HEK293 (cell line): Measurements from ENCODE around the gene PLEKHA6.

Experiments used
- CTCF ChIA-PET: fragments of 350-600 bp; formaldehyde crosslinking; extraction: SDS; loops from one replicate; lab custom pipeline; 2021; ENCODE audit warnings: antibody characterized with exemption; lab: Yijun Ruan, JAX
- POLR2A ChIA-PET: fragments of 300-600 bp; formaldehyde crosslinking; extraction: SDS; loops from one replicate; lab custom pipeline; 2020; ENCODE audit warnings: antibody characterized with exemption, inconsistent platforms; lab: Yijun Ruan, JAX
- H3K27ac ChIP-seq: fragments of 200-500 bp; sonication (Bioruptor generic); 2 replicates; pipeline ENCODE4 v1.5.1; 2014; ENCODE audit warnings: low read depth, low read length, control low read depth, inconsistent platforms; ENCODE audit errors: extremely low read depth
- H3K36me3 ChIP-seq, 2 experiments: fragments of 200-500 bp in 1 of 2; sonication (Bioruptor generic) in 1 of 2; 1 replicate in 1 of 2; 2 replicates in 1 of 2; pipeline ENCODE4 v1.5.1; 2014 to 2017; ENCODE audit warnings: inconsistent platforms in 2 of 2, low read length in 2 of 2; ENCODE audit not compliant: control insufficient read depth in 2 of 2, insufficient read depth in 1 of 2
- H3K4me1 ChIP-seq: fragments of 200-500 bp; sonication (Bioruptor generic); 2 replicates; pipeline ENCODE4 v1.5.1; 2014; ENCODE audit warnings: mild to moderate bottlenecking, low read length, inconsistent platforms; ENCODE audit not compliant: control insufficient read depth, insufficient read depth
- H3K4me3 ChIP-seq: 2 replicates; pipeline ENCODE4 v1.5.1; 2011; ENCODE audit warnings: low read depth, mild to moderate bottlenecking, control low read depth, low read length, moderate library complexity
- H3K9me3 ChIP-seq: fragments of 200-500 bp; sonication (Bioruptor generic); 2 replicates; pipeline ENCODE4 v1.5.1; 2014; ENCODE audit warnings: low read depth, low read length, inconsistent platforms; ENCODE audit not compliant: control insufficient read depth, insufficient read depth
- ELK4 ChIP-seq: IDR thresholded peaks from 2 replicates; pipeline ENCODE4 v1.6.1; 2011; ENCODE audit warnings: mild to moderate bottlenecking, low read depth, low read length, borderline replicate concordance
- FEZF1 ChIP-seq: fragments of 450-650 bp; formaldehyde crosslinking; IDR thresholded peaks from 2 replicates; pipeline ENCODE4 v1.5.1; 2016; ENCODE audit warnings: missing biosample characterization, missing genetic modification characterization
- GLIS1 ChIP-seq: fragments of 450-650 bp; formaldehyde crosslinking; IDR thresholded peaks from 2 replicates; pipeline ENCODE4 v1.5.1; 2016; ENCODE audit warnings: missing biosample characterization, missing genetic modification characterization
- KLF16 ChIP-seq: fragments of 450-650 bp; formaldehyde crosslinking; IDR thresholded peaks from 2 replicates; pipeline ENCODE4 v1.5.1; 2017; ENCODE audit warnings: missing biosample characterization, missing genetic modification characterization
- TRIM28 ChIP-seq: IDR thresholded peaks from 2 replicates; pipeline ENCODE4 v1.6.1; 2011; ENCODE audit warnings: low read length, control low read depth, borderline replicate concordance
- ZBTB10 ChIP-seq: fragments of 450-650 bp; formaldehyde crosslinking; IDR thresholded peaks from 2 replicates; pipeline ENCODE4 v1.5.1; 2016; ENCODE audit warnings: missing biosample characterization, missing genetic modification characterization
- ZBTB44 ChIP-seq: fragments of 450-650 bp; IDR thresholded peaks from 2 replicates; pipeline ENCODE4 v1.5.1; 2018; ENCODE audit warnings: missing biosample characterization, mild to moderate bottlenecking, missing genetic modification characterization
- ZBTB8A ChIP-seq: fragments of 450-650 bp; formaldehyde crosslinking; IDR thresholded peaks from 2 replicates; pipeline ENCODE4 v1.5.1; 2016; ENCODE audit warnings: missing biosample characterization, missing genetic modification characterization
- ZIC2 ChIP-seq: fragments of 450-650 bp; formaldehyde crosslinking; IDR thresholded peaks from 2 replicates; pipeline ENCODE4 v1.5.1; 2016; ENCODE audit warnings: missing biosample characterization, missing genetic modification characterization
- ZNF18 ChIP-seq: fragments of 450-650 bp; formaldehyde crosslinking; IDR thresholded peaks from 2 replicates; pipeline ENCODE4 v1.5.1; 2016; ENCODE audit warnings: missing biosample characterization, missing genetic modification characterization
- ZNF23 ChIP-seq: fragments of 450-650 bp; formaldehyde crosslinking; IDR thresholded peaks from 2 replicates; pipeline ENCODE4 v1.5.1; 2016; ENCODE audit warnings: missing biosample characterization, missing genetic modification characterization, borderline replicate concordance
- ZNF26 ChIP-seq: fragments of 450-650 bp; formaldehyde crosslinking; IDR thresholded peaks from 2 replicates; pipeline ENCODE4 v1.5.1; 2016; ENCODE audit warnings: missing biosample characterization, missing genetic modification characterization
- ZNF350 ChIP-seq: fragments of 450-650 bp; formaldehyde crosslinking; IDR thresholded peaks from 2 replicates; pipeline ENCODE4 v1.5.0; 2017; ENCODE audit warnings: missing biosample characterization, mild to moderate bottlenecking, missing genetic modification characterization
- ZNF426 ChIP-seq: fragments of 450-650 bp; formaldehyde crosslinking; IDR thresholded peaks from 2 replicates; pipeline ENCODE4 v1.5.1; 2017; ENCODE audit warnings: missing biosample characterization, missing genetic modification characterization, mild to moderate bottlenecking, inconsistent platforms, moderate library complexity
- ZNF544 ChIP-seq: fragments of 450-650 bp; formaldehyde crosslinking; IDR thresholded peaks from 2 replicates; pipeline ENCODE4 v1.5.0; 2017; ENCODE audit warnings: missing biosample characterization, missing genetic modification characterization
- ZNF571 ChIP-seq: fragments of 450-650 bp; formaldehyde crosslinking; IDR thresholded peaks from 2 replicates; pipeline ENCODE4 v1.5.0; 2017; ENCODE audit warnings: missing biosample characterization, missing genetic modification characterization
- ZNF621 ChIP-seq: fragments of 450-650 bp; formaldehyde crosslinking; IDR thresholded peaks from 2 replicates; pipeline ENCODE4 v1.5.1; 2017; ENCODE audit warnings: missing biosample characterization, missing genetic modification characterization

The PLEKHA6 gene

GRCh38 chr1:204192046-204192445 is 167.7 kb downstream of the PLEKHA6 start:
- ChIA-PET CTCF (interaction anchor here (0.7 to 1.0 kb wide), 5 partner anchors 12 to 311 kb away, joined by 3 to 6 read pairs (median 5); no protein-coding TSS in a partner anchor), POLR2A (no interaction called here)
- TF ChIP-seq GLIS1 (tag by site-specific recombination) (0 out of 2 replicates have a peak, but pooled peaks have one; percentile 14), ZNF544 (no peak), ZBTB8A (tag by site-specific recombination) (no peak), ZIC2 (tag by site-specific recombination) (0 out of 2 replicates have a peak, but pooled peaks have one; percentile 16)
- no peak overlapping the region for H3K4me3 ChIP-seq
- H3K9me3 ChIP-seq: no peaks in the 10 kb centered on the region
- H3K36me3 ChIP-seq: no peaks in the 10 kb centered on the region
- H3K27ac ChIP-seq: no peak overlapping the region
- no peaks in the 10 kb centered on the region for H3K4me1 ChIP-seq

- Histone ChIP-seq H3K4me3 (no peak overlapping the region), H3K36me3 (no peaks in the 10 kb centered on the region), H3K9me3 (no peaks in the 10 kb centered on the region)
- TF ChIP-seq TRIM28 (no peak), ZBTB8A (tag by site-specific recombination) (0 out of 2 replicates have a peak, but pooled peaks have one; percentile 12), ZNF23 (no peak), ZNF426 (tag by site-specific recombination) (no peak), ELK4 (no peak), ZNF18 (tag by site-specific recombination) (peak; percentile 98), ZNF571 (no peak), ZNF350 (no peak), KLF16 (tag by site-specific recombination) (no peak), ZBTB44 (tag by site-specific recombination) (no peak)
- TF ChIP-seq, all 188 proteins: peak for 2
- ChIA-PET CTCF (interaction anchor here (0.8 to 1.0 kb wide), 5 partner anchors 16 to 311 kb away, joined by 3 to 6 read pairs (median 3); no protein-coding TSS in a partner anchor), POLR2A (interaction anchor here (0.6 kb wide), 1 partner anchor 548 kb away, joined by 3 read pairs; no protein-coding TSS in a partner anchor)
- Histone ChIP-seq H3K27ac (no peak overlapping the region), H3K4me1 (no peaks in the 10 kb centered on the region)
Observed at GRCh38 chr1:204191456-204191855, 168.3 kb downstream of the PLEKHA6 start.

GRCh38 chr1:204190212-204191211 is 169.2 kb downstream of the PLEKHA6 start:
- Histone ChIP-seq H3K4me1 (no peaks in the 10 kb centered on the region), H3K36me3 (no peaks in the 10 kb centered on the region), H3K4me3 (no peak overlapping the region), H3K27ac (no peak overlapping the region), H3K9me3 (no peaks in the 10 kb centered on the region)
- ChIA-PET POLR2A (no interaction called here), CTCF (interaction anchor here (0.8 to 2.3 kb wide), 5 partner anchors 16 to 28 kb away, joined by 3 to 15 read pairs (median 5); no protein-coding TSS in a partner anchor)
- TF ChIP-seq ZBTB10 (tag by site-specific recombination): no peak
- TF ChIP-seq ZNF26 (tag by site-specific recombination): no peak
- no peak for TF ChIP-seq FEZF1 (tag by site-specific recombination)
- no peak for TF ChIP-seq ZNF621
- TF ChIP-seq ZBTB44 (tag by site-specific recombination): no peak
- TF ChIP-seq ZIC2 (tag by site-specific recombination): peak; percentile 30; the same call in 1 of the 2 replicates
